ENCODE measurements around the gene BSN.
A peak's percentile ranks its signal among the peaks of the same experiment; 100 is the strongest.

The BSN gene

GRCh38 chr3:49664300-49664699 lies 110.0 kb downstream of the BSN start:
- no peaks in the 10 kb centered on the region for H4K20me1 ChIP-seq
- no peaks in the 10 kb centered on the region for H3K27me3 ChIP-seq
- H3K4me3 ChIP-seq = no peak overlapping the region
- no peaks in the 10 kb centered on the region for H3K36me3 ChIP-seq
- TF ChIP-seq Cebpa-rat (IDR thresholded peaks at IDR 0.05) = no peak
- H3K27ac ChIP-seq = no peak overlapping the region
- no peak overlapping the region for H3K9ac ChIP-seq
- no peaks in the 10 kb centered on the region for H3K9me3 ChIP-seq
- H3K4me2 ChIP-seq = no peak overlapping the region
- H3K4me1 ChIP-seq = peaks cover 42% of the 10 kb centered on the region

- Histone ChIP-seq H4K20me1 (peaks cover 6% of the 10 kb centered on the region; the same call in 1 of the 2 replicates), H3K4me1 (peaks cover 33% of the 10 kb centered on the region), H3K9me3 (no peaks in the 10 kb centered on the region), H3K9ac (no peak overlapping the region), H3K36me3 (no peaks in the 10 kb centered on the region), H3K27me3 (no peaks in the 10 kb centered on the region), H3K27ac (no peak overlapping the region), H3K4me2 (no peak overlapping the region), H3K4me3 (no peak overlapping the region)
- no peak for TF ChIP-seq Cebpa-rat (IDR thresholded peaks at IDR 0.05)
These were observed 111.7 kb downstream of the BSN start for GRCh38 chr3:49665822-49666519.

- Histone ChIP-seq H4K20me1 (peaks cover 12% of the 10 kb centered on the region; the same call in 1 of the 2 replicates), H3K36me3 (no peaks in the 10 kb centered on the region), H3K27ac (no peak overlapping the region), H3K9ac (no peak overlapping the region), H3K9me3 (no peaks in the 10 kb centered on the region), H3K4me2 (no peak overlapping the region), H3K4me1 (peaks cover 39% of the 10 kb centered on the region), H3K4me3 (no peak overlapping the region), H3K27me3 (no peaks in the 10 kb centered on the region)
- TF ChIP-seq Cebpa-rat (IDR thresholded peaks at IDR 0.05) = no peak
These were observed 112.3 kb downstream of the BSN start for GRCh38 chr3:49666592-49666991.

GRCh38 chr3:49667701-49668413 lies 113.6 kb downstream of the BSN start:
- H4K20me1 ChIP-seq = peaks cover 13% of the 10 kb centered on the region; the same call in 1 of the 2 replicates
- H3K4me1 ChIP-seq = peaks cover 39% of the 10 kb centered on the region
- H3K9me3 ChIP-seq = no peaks in the 10 kb centered on the region
- no peak for TF ChIP-seq Cebpa-rat (IDR thresholded peaks at IDR 0.05)
- H3K27me3 ChIP-seq = no peaks in the 10 kb centered on the region
- no peak overlapping the region for H3K27ac ChIP-seq
- H3K4me3 ChIP-seq = no peak overlapping the region
- H3K4me2 ChIP-seq = no peak overlapping the region
- no peak overlapping the region for H3K9ac ChIP-seq
- no peaks in the 10 kb centered on the region for H3K36me3 ChIP-seq

GRCh38 chr3:49668414-49668797 lies 114.1 kb downstream of the BSN start:
- no peak overlapping the region for H3K9ac ChIP-seq
- H3K36me3 ChIP-seq = no peaks in the 10 kb centered on the region
- no peak overlapping the region for H3K27ac ChIP-seq
- H3K27me3 ChIP-seq = no peaks in the 10 kb centered on the region
- no peak overlapping the region for H3K4me3 ChIP-seq
- peaks cover 13% of the 10 kb centered on the region; the same call in 1 of the 2 replicates for H4K20me1 ChIP-seq
- peaks cover 42% of the 10 kb centered on the region for H3K4me1 ChIP-seq
- no peaks in the 10 kb centered on the region for H3K9me3 ChIP-seq
- 0 out of 2 replicates have a peak overlapping the region, but pooled peaks have one; percentile 17 for H3K4me2 ChIP-seq
- TF ChIP-seq Cebpa-rat (IDR thresholded peaks at IDR 0.05) = no peak

- Histone ChIP-seq H3K27ac (no peak overlapping the region), H3K9me3 (no peaks in the 10 kb centered on the region), H3K36me3 (no peaks in the 10 kb centered on the region), H3K27me3 (no peaks in the 10 kb centered on the region), H3K4me2 (0 out of 2 replicates have a peak overlapping the region, but pooled peaks have one; percentile 17), H3K4me3 (no peak overlapping the region), H4K20me1 (peaks cover 13% of the 10 kb centered on the region; the same call in 1 of the 2 replicates), H3K4me1 (peaks cover 42% of the 10 kb centered on the region), H3K9ac (no peak overlapping the region)
- TF ChIP-seq Cebpa-rat (IDR thresholded peaks at IDR 0.05) = no peak
These were observed 114.6 kb downstream of the BSN start for GRCh38 chr3:49668861-49669260.

- Histone ChIP-seq H3K27ac (no peak overlapping the region), H3K4me1 (peaks cover 42% of the 10 kb centered on the region), H3K36me3 (no peaks in the 10 kb centered on the region), H3K4me2 (no peak overlapping the region), H3K27me3 (no peaks in the 10 kb centered on the region), H3K4me3 (no peak overlapping the region), H4K20me1 (peaks cover 13% of the 10 kb centered on the region; the same call in 1 of the 2 replicates), H3K9ac (no peak overlapping the region), H3K9me3 (no peaks in the 10 kb centered on the region)
- TF ChIP-seq Cebpa-rat (IDR thresholded peaks at IDR 0.05) = no peak
These were observed 115.1 kb downstream of the BSN start for GRCh38 chr3:49669352-49669751.

- H3K9ac ChIP-seq = peak overlapping the region; percentile 33; the same call in 1 of the 2 replicates
- no peak overlapping the region for H3K27ac ChIP-seq
- no peak for TF ChIP-seq Cebpa-rat (IDR thresholded peaks at IDR 0.05)
- peaks cover 55% of the 10 kb centered on the region for H3K4me1 ChIP-seq
- H3K36me3 ChIP-seq = peaks cover 6% of the 10 kb centered on the region; the same call in 1 of the 2 replicates
- H3K27me3 ChIP-seq = no peaks in the 10 kb centered on the region
- no peaks in the 10 kb centered on the region for H3K9me3 ChIP-seq
- H3K4me3 ChIP-seq = no peak overlapping the region
- H4K20me1 ChIP-seq = peaks cover 24% of the 10 kb centered on the region; the same call in 1 of the 2 replicates
- no peak overlapping the region for H3K4me2 ChIP-seq
These were observed 116.6 kb downstream of the BSN start for GRCh38 chr3:49670940-49671290.

- TF ChIP-seq Cebpa-rat (IDR thresholded peaks at IDR 0.05) = no peak
- Histone ChIP-seq H3K27me3 (no peaks in the 10 kb centered on the region), H3K27ac (no peak overlapping the region), H3K9me3 (no peaks in the 10 kb centered on the region), H3K9ac (no peak overlapping the region; the same call in 1 of the 2 replicates), H3K4me2 (peak overlapping the region; percentile 99), H3K4me3 (no peak overlapping the region), H3K4me1 (peaks cover 62% of the 10 kb centered on the region), H3K36me3 (peaks cover 13% of the 10 kb centered on the region), H4K20me1 (peaks cover 31% of the 10 kb centered on the region; the same call in 1 of the 2 replicates)
These were observed 117.3 kb downstream of the BSN start for GRCh38 chr3:49671291-49672288.
